ENCODE measurements around the gene HDAC4. TPM values are rescaled to one million over a fixed set of nuclear protein-coding genes. Genes with fewer than 3 reads are reported as not detected.

Gene HDAC4
- total RNA-seq, 2 experiments from 2014 or later, result 22.6 to 24.5 TPM

- DNase-seq (peak; percentile 45), ATAC-seq (peak; percentile 72)
- TF ChIP-seq CTCF (IDR thresholded peaks at IDR 0.05), result no peak
- H3K4me3 Mint-ChIP-seq, result no peak overlapping the region
- H3K36me3 Mint-ChIP-seq (ENCODE audit: low read depth), result peaks cover 2% of the 10 kb centered on the region
- ChIA-PET CTCF (interaction anchor here (1.1 kb wide), 1 partner anchor 103 kb away, joined by 3 read pairs; no protein-coding TSS in a partner anchor), POLR2A (interaction anchor here (1.5 kb wide), 1 partner anchor 13 kb away, joined by 5 read pairs; no protein-coding TSS in a partner anchor)
- intact Hi-C loops (cut with micrococcal nuclease), result no loop called here
- no peak overlapping the region for H3K27ac Mint-ChIP-seq
- H3K4me1 Mint-ChIP-seq (ENCODE audit: low read depth), result peaks cover 35% of the 10 kb centered on the region
- H3K9me3 Mint-ChIP-seq, result peaks cover 2% of the 10 kb centered on the region
- no peaks in the 10 kb centered on the region for H3K27me3 Mint-ChIP-seq
These were observed 153.2 kb downstream of the HDAC4 start for GRCh38 chr2:239247401-239248245.

GRCh38 chr2:239246723-239247122, 154.1 kb downstream of the HDAC4 start:
- peaks cover 2% of the 10 kb centered on the region for H3K9me3 Mint-ChIP-seq
- no peak for ATAC-seq
- no peak for TF ChIP-seq CTCF (IDR thresholded peaks at IDR 0.05)
- no peak for DNase-seq
- H3K4me3 Mint-ChIP-seq, result no peak overlapping the region
- H3K4me1 Mint-ChIP-seq (ENCODE audit: low read depth), result peaks cover 32% of the 10 kb centered on the region
- no peaks in the 10 kb centered on the region for H3K27me3 Mint-ChIP-seq
- peaks cover 2% of the 10 kb centered on the region for H3K36me3 Mint-ChIP-seq (ENCODE audit: low read depth)
- ChIA-PET POLR2A (interaction anchor here (1.5 kb wide), 1 partner anchor 12 kb away, joined by 5 read pairs; no protein-coding TSS in a partner anchor), CTCF (interaction anchor here (1.1 kb wide), 1 partner anchor 102 kb away, joined by 3 read pairs; no protein-coding TSS in a partner anchor)
- intact Hi-C loops (cut with micrococcal nuclease), result no loop called here
- H3K27ac Mint-ChIP-seq, result no peak overlapping the region

GRCh38 chr2:239245872-239246721, 154.7 kb downstream of the HDAC4 start:
- Mint-ChIP-seq H3K4me1 (ENCODE audit: low read depth) (peaks cover 34% of the 10 kb centered on the region), H3K9me3 (peaks cover 2% of the 10 kb centered on the region), H3K36me3 (ENCODE audit: low read depth) (peaks cover 2% of the 10 kb centered on the region), H3K27me3 (no peaks in the 10 kb centered on the region), H3K27ac (no peak overlapping the region), H3K4me3 (no peak overlapping the region)
- ChIA-PET POLR2A (no interaction called here), CTCF (interaction anchor here (1.1 kb wide), 1 partner anchor 102 kb away, joined by 3 read pairs; no protein-coding TSS in a partner anchor)
- DNase-seq, result no peak
- intact Hi-C loops (cut with micrococcal nuclease), result no loop called here
- no peak for ATAC-seq
- no peak for TF ChIP-seq CTCF (IDR thresholded peaks at IDR 0.05)

GRCh38 chr2:239245107-239245506, 155.7 kb downstream of the HDAC4 start:
- no peaks in the 10 kb centered on the region for H3K27me3 Mint-ChIP-seq
- peaks cover 39% of the 10 kb centered on the region for H3K4me1 Mint-ChIP-seq (ENCODE audit: low read depth)
- no peak for TF ChIP-seq CTCF (IDR thresholded peaks at IDR 0.05)
- ATAC-seq (no peak), DNase-seq (no peak)
- no peak overlapping the region for H3K27ac Mint-ChIP-seq
- peaks cover 2% of the 10 kb centered on the region for H3K36me3 Mint-ChIP-seq (ENCODE audit: low read depth)
- intact Hi-C loops (cut with micrococcal nuclease), result no loop called here
- no peak overlapping the region for H3K4me3 Mint-ChIP-seq
- CTCF ChIA-PET, result no interaction called here
- POLR2A ChIA-PET, result no interaction called here
- H3K9me3 Mint-ChIP-seq, result peaks cover 2% of the 10 kb centered on the region

Measured in activated CD8-positive, alpha-beta T cell treated with anti-CD3 and anti-CD28 coated beads for 36 hours (primary cell).